ENCODE data around the gene ACVR1B.
A peak's percentile ranks its signal among the peaks of the same experiment; 100 is the strongest.

Gene ACVR1B

GRCh38 chr12:51917746-51918453 lies 33.6 kb upstream of the ACVR1B start:
- Histone ChIP-seq H3K9me3 (ENCODE audit: control insufficient read depth, insufficient read depth, low read depth, low read length) (no peaks in the 10 kb centered on the region), H3K4me1 (ENCODE audit: control insufficient read depth, insufficient read depth, low read length) (no peaks in the 10 kb centered on the region), H3K4me3 (ENCODE audit: low read depth, low read length) (no peak overlapping the region), H3K36me3 (ENCODE audit: control insufficient read depth in 2 of 2, insufficient read depth in 1 of 2, low read length in 2 of 2) (peaks cover 0 to 10% of the 10 kb centered on the region in 2 experiments; a peak in 1 of 3 replicates), H3K27ac (ENCODE audit: extremely low read depth, low read depth, low read length) (no peak overlapping the region)
- ChIA-PET POLR2A (no interaction called here), CTCF (interaction anchor here (0.5 to 2.9 kb wide), 5 partner anchors 9 to 386 kb away, joined by 3 to 19 read pairs (median 3); no protein-coding TSS in a partner anchor)
- TF ChIP-seq GLIS1 (tag by site-specific recombination; IDR thresholded peaks at IDR 0.05), result peak; percentile 28; the same call in 1 of the 2 replicates
- TF ChIP-seq ZNF114 (tag by site-specific recombination; IDR thresholded peaks at IDR 0.05), result no peak

GRCh38 chr12:51920046-51920445 lies 31.5 kb upstream of the ACVR1B start:
- ChIA-PET POLR2A (no interaction called here), CTCF (no interaction called here)
- Histone ChIP-seq H3K27ac (ENCODE audit: extremely low read depth, low read depth, low read length) (no peak overlapping the region), H3K4me3 (ENCODE audit: low read depth, low read length) (no peak overlapping the region), H3K4me1 (ENCODE audit: control insufficient read depth, insufficient read depth, low read length) (no peaks in the 10 kb centered on the region), H3K36me3 (ENCODE audit: control insufficient read depth in 2 of 2, insufficient read depth in 1 of 2, low read length in 2 of 2) (peaks cover 0 to 10% of the 10 kb centered on the region in 2 experiments; a peak in 1 of 3 replicates), H3K9me3 (ENCODE audit: control insufficient read depth, insufficient read depth, low read depth, low read length) (no peaks in the 10 kb centered on the region)
- TF ChIP-seq OVOL3 (tag by site-specific recombination; IDR thresholded peaks at IDR 0.05) (no peak), ZNF600 (tag by site-specific recombination; IDR thresholded peaks at IDR 0.05) (no peak), INSM2 (tag by site-specific recombination; IDR thresholded peaks at IDR 0.05) (no peak), ZNF777 (tag by site-specific recombination; IDR thresholded peaks at IDR 0.05; ENCODE audit: borderline replicate concordance) (no peak), ZNF202 (tag by site-specific recombination; IDR thresholded peaks at IDR 0.05; ENCODE audit: borderline replicate concordance) (no peak), ZNF24 (tag by site-specific recombination; IDR thresholded peaks at IDR 0.05) (no peak), SP3 (tag by site-specific recombination; IDR thresholded peaks at IDR 0.05) (no peak), ZFP41 (tag by site-specific recombination; IDR thresholded peaks at IDR 0.05; ENCODE audit: borderline replicate concordance) (no peak)

- Histone ChIP-seq H3K9me3 (ENCODE audit: control insufficient read depth, insufficient read depth, low read depth, low read length) (no peaks in the 10 kb centered on the region), H3K36me3 (ENCODE audit: control insufficient read depth in 2 of 2, insufficient read depth in 1 of 2, low read length in 2 of 2) (no peaks in the 10 kb centered on the region), H3K4me3 (ENCODE audit: low read depth, low read length) (no peak overlapping the region), H3K27ac (ENCODE audit: extremely low read depth, low read depth, low read length) (no peak overlapping the region), H3K4me1 (ENCODE audit: control insufficient read depth, insufficient read depth, low read length) (peaks cover 4% of the 10 kb centered on the region; the same call in 1 of the 2 replicates)
- CTCF ChIA-PET, result interaction anchor here (0.5 to 3.6 kb wide), 7 partner anchors 9 to 107 kb away, joined by 3 to 40 read pairs (median 6); no protein-coding TSS in a partner anchor
- TF ChIP-seq ZNF2 (tag by site-specific recombination; IDR thresholded peaks at IDR 0.05) (no peak), ZIC2 (tag by site-specific recombination; IDR thresholded peaks at IDR 0.05) (peak; percentile 64), ZNF549 (tag by site-specific recombination; IDR thresholded peaks at IDR 0.05) (no peak), SP3 (tag by site-specific recombination; IDR thresholded peaks at IDR 0.05) (no peak), ZNF510 (tag by site-specific recombination; IDR thresholded peaks at IDR 0.05; ENCODE audit: insufficient replicate concordance) (no peak), ZNF335 (tag by site-specific recombination; conservative IDR thresholded peaks at IDR 0.05) (no peak)
- TF ChIP-seq, protein P1, sequence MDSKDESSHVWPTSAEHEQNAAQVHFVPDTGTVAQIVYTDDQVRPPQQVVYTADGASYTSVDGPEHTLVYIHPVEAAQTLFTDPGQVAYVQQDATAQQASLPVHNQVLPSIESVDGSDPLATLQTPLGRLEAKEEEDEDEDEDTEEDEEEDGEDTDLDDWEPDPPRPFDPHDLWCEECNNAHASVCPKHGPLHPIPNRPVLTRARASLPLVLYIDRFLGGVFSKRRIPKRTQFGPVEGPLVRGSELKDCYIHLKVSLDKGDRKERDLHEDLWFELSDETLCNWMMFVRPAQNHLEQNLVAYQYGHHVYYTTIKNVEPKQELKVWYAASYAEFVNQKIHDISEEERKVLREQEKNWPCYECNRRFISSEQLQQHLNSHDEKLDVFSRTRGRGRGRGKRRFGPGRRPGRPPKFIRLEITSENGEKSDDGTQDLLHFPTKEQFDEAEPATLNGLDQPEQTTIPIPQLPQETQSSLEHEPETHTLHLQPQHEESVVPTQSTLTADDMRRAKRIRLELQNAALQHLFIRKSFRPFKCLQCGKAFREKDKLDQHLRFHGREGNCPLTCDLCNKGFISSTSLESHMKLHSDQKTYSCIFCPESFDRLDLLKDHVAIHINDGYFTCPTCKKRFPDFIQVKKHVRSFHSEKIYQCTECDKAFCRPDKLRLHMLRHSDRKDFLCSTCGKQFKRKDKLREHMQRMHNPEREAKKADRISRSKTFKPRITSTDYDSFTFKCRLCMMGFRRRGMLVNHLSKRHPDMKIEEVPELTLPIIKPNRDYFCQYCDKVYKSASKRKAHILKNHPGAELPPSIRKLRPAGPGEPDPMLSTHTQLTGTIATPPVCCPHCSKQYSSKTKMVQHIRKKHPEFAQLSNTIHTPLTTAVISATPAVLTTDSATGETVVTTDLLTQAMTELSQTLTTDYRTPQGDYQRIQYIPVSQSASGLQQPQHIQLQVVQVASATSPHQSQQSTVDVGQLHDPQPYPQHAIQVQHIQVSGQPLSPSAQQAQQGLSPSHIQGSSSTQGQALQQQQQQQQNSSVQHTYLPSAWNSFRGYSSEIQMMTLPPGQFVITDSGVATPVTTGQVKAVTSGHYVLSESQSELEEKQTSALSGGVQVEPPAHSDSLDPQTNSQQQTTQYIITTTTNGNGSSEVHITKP (tag by site-specific recombination; IDR thresholded peaks at IDR 0.05), result peak; percentile 47
- POLR2A ChIA-PET, result no interaction called here
These were observed 30.3 kb upstream of the ACVR1B start for GRCh38 chr12:51921017-51921725.

Measured in HEK293 (cell line).